HL-60/S4 treated with phorbol 12-myristate 13-acetate at 8.2 ng/mL for 4 days and 3 days (cell line): ENCODE results near the gene CSNK1G1.
"Not testable (repeated sequence)": the region's sequence is repeated elsewhere in the genome, so short reads cannot be mapped to it uniquely, and the experiment has no call there.

Source experiments
- in situ Hi-C: fragments of 300-500 bp; cut with MboI; formaldehyde crosslinking; loops from 2 replicates; pipeline ENCODE4 v1.15.0; 2022; ENCODE audit warnings: low sequenced_read_pairs

CSNK1G1 gene

GRCh38 chr15:64246364-64247189 lies 109.4 kb downstream of the CSNK1G1 start:
- in situ Hi-C loops = no loop called here

- in situ Hi-C loops = no loop called here
Observed at GRCh38 chr15:64245405-64245804, 110.6 kb downstream of the CSNK1G1 start.

DNA sequence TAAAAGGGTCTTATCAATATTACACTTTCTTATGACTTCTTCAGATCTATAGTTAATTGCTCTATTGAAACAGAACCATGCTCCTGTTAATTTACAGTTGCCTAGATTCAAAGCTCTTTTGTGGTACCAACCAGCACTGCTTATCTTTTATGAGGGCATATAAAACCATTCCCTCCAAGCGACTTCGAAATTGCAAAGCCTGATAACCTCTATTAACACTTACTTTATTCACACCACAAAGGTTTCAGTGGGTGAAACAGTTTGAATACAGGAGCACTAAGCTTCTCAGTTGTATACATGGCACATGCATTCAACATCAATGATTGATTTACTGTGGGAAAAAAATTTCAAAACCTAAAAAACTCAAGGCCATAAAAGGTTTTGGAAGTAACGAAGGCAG lies 118.3 kb downstream of the CSNK1G1 start:
- in situ Hi-C loops = no loop called here

DNA sequence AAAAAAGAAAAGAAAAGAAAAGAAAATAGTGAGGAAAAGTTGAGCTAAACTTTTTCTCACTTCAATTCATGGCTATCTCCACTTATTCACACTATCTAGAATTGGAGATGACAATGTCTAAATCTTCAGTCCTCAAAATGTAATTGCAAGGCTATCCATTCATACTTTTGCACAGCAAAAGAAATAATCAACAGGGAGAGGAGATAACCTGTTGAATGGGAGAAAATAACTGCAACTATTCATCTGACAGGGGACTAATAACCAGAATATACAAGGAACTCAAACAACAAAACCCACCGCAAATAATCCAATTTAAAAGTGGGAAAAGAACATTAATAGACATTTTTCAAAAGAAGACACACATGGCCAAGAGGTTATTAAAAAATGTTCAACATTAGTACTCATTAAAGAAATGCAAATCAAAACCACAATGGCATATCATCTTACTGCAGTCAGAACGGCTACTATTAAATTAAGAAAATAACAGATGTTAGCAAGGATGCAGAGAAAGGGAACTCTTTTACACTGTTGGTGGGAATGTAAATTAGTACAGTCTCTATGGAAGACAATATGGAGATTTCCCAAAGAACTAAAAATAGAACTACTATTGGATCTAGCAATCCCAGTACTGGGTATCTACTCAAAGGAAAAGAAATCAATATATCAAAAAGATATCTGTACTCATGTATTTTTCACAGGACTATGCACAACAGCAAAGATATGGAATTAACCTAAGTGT lies 119.6 kb downstream of the CSNK1G1 start:
- in situ Hi-C loops = no loop called here

DNA sequence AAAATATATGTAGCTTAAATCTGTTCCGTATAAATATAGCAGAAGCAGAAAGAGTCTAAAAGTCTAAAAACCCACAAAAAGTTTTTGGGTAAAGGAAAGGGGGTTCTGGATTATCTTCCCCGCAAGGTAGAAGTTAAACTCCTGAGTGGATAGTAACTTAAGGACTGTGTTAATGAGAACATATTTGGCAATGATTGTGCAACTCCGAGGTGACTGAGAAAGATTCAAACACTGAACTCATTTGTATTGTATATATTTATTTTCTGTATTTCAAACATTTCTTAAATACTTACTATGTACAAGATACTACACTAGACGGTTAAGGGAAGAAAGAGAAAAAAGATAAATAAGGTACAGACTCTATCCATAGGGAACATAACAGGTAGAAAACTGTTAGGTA lies 120.4 kb downstream of the CSNK1G1 start:
- in situ Hi-C loops = no loop called here

- in situ Hi-C loops = no loop called here
Observed at GRCh38 chr15:64233299-64233698, 122.7 kb downstream of the CSNK1G1 start.

DNA sequence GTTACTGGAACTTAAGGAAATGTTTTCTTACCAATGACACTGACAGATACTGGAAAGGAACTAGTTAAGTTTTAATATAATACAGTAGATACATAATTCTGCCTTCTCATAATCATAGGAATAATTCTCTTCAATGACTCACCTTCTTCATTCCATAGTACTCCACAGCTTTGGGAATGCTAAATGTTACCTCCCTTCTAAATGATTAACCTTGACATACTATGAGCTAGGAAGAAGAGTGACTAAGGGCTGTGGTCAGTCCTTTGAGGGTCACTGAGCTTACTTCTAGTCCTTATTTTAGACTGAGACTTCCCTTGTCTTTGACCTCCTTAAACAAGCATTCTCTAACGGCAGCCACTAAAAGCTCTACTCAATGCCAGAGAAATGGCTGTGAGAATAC lies 123.6 kb downstream of the CSNK1G1 start:
- in situ Hi-C loops = no loop called here

GRCh38 chr15:64229129-64229724 lies 126.7 kb downstream of the CSNK1G1 start:
- in situ Hi-C loops = no loop called here

DNA sequence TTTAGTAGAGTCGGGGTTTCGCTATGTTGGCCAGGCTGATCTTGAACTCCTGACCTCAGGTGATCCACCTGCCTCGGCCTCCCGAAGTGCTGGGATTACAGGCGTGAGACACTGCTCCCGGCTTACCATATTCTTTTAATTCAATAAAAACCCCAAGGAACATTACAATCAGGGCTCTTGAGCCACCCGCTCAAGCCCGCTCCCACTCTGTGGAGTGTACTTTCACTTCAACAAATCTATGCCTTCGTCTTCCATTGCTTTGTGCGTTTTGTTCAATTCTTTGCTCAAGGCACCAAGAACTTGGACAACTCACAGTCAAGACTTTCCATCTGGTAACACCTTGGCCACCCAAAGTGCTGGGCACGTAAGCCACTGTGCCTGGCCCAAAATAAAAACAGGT lies 130.2 kb downstream of the CSNK1G1 start:
- in situ Hi-C loops = no loop called here

GRCh38 chr15:64224511-64224910 lies 131.5 kb downstream of the CSNK1G1 start:
- in situ Hi-C loops = no loop called here

DNA sequence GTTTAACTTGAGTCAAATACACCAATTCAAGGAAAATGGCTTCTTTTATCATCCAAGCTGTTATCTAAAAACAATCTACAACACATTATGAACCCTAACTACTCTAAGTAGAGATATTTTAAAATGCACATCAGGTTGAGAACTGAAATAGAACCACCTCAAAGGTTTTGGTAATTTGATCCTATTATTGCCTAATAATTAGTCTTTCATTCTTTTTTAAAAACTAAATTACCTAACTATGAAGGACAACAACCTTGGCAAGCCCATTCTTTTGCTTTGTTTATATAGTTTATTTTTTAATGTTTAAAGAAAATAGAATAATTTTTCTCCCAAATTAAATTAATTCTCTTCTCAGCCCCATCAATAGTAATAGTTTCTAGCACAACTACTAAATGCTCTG lies 132.1 kb downstream of the CSNK1G1 start:
- in situ Hi-C loops = no loop called here

GRCh38 chr15:64222573-64223366 lies 133.2 kb downstream of the CSNK1G1 start:
- in situ Hi-C loops = no loop called here

GRCh38 chr15:64221911-64222310 lies 134.1 kb downstream of the CSNK1G1 start:
- in situ Hi-C loops = not testable (repeated sequence)

DNA sequence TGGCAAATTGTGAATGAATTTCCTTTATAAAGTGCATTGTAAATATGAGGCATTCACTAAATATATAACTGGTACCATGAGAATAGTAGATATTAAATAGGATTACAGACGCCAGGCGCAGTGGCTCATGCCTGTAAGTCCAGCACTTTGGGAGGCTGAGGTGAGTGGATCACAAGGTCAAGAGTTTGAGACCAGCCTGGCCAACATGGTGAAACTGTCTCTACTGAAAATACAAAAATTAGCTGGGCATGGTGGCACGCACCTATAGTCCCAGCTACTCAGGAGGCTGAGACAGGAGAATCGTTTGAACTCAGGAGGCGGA lies 138.6 kb downstream of the CSNK1G1 start:
- in situ Hi-C loops = not testable (repeated sequence)

DNA sequence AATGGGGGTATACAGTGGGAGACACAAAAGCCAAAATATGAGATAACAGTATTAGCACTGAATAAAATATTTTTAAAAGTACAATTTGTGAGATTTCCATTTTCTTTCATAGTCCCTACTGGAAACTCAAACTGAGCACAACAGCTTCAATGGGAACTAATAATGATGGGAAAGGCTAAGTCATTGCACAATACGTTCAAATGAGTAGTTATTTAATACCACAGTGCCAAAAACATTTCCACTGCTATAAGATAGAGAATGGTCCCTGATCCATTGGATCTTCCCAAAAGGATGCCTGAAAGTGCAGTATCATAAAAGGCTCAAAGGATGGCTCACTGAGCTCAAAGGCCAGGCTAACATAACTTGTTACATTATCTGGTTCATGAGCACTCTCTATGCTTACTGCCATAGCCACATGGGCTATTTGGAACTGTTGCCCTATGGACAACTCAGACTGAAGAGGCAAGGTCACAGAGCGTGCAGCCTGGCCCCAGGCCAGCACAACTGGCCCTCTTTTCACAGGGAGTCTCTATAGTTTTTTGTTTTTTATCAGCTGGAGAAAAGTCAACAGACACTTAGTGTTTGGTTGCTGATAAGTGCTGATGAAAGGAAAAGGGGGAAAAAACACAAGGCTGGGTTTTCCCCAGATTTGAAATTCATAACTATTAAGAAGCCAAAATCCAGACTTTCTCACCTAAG lies 139.1 kb downstream of the CSNK1G1 start:
- in situ Hi-C loops = no loop called here

DNA sequence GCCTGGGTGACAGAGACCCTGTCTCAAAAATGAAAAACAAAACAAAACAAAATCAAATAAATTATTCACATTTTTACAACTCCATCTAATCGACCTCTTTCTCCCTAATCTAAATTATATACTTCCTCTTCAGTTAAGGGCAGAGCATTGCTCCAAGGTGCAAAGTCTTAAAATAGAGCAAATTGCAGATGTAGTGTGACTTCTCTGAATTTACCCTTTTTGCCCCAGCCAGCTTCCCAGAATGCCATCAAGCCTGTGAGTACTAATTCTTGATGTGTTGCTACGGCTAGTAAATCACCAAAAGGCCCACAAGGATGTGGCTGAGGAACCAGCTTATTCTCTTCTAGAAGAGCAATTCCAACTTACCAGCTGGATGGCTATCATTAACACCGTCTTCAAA lies 139.8 kb downstream of the CSNK1G1 start:
- in situ Hi-C loops = no loop called here

DNA sequence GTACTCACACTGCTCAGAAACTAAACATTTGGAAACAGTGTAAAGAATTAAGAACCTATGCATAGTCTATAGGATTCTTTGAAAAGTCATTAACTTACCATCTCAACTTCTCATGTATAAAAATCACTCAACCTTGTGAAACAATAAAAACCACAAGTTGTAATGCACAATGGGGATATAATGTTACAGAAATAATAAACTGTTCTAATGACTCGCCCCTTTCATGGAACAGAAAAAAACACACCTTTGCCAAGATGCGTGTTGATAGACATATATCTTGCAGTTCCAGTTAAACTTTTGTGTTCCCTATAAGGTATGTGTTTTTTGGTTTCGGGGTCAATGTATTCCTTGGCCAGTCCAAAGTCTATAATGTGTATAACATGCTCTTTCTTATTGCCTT lies 142.3 kb downstream of the CSNK1G1 start:
- in situ Hi-C loops = no loop called here

- in situ Hi-C loops = no loop called here
Observed at GRCh38 chr15:64211696-64212095, 144.3 kb downstream of the CSNK1G1 start.

DNA sequence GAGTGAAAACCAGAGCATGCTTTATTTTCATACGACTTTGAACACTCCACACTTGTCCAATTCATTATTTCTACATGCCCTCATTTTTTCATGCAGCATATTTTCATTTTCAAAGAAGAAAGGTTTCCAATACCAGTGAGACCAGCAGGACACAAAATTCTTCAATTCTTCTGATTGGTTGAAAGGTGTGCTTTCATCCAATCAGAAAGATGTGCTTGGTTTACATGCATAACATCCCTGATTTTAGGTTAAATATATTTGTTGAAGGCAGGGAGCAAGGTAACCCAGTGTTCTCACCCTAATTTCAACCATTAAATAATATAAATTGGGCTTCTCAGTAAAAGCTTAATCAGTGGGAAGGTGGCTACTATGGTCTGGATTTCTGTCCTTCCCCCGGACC lies 145.6 kb downstream of the CSNK1G1 start:
- in situ Hi-C loops = no loop called here

GRCh38 chr15:64209680-64210334 lies 146.2 kb downstream of the CSNK1G1 start:
- in situ Hi-C loops = no loop called here
